Neural crest cell (in vitro differentiated cells): ENCODE data around the gene RCBTB1. TPM values are rescaled to one million over a fixed set of nuclear protein-coding genes. Genes with fewer than 3 reads are reported as not detected.

Experiments used
- DNase-seq: peaks from one replicate; pipeline ENCODE4 v3.0.0; 2021; ENCODE audit warnings: low read depth, mixed read lengths, low spot score
- H3K27ac Mint-ChIP-seq: one replicate; pipeline ENCODE4 v1.8.0; 2021; ENCODE audit warnings: mild to moderate bottlenecking, mixed read lengths; ENCODE audit not compliant: unreplicated experiment
- H3K27me3 Mint-ChIP-seq: 2 replicates; pipeline ENCODE4 v1.8.0; 2021; ENCODE audit warnings: low read depth, mild to moderate bottlenecking, mixed read lengths
- H3K36me3 Mint-ChIP-seq: 2 replicates; pipeline ENCODE4 v1.8.0; 2021; ENCODE audit warnings: low read depth, mild to moderate bottlenecking, mixed read lengths
- H3K4me1 Mint-ChIP-seq: 2 replicates; pipeline ENCODE4 v1.8.0; 2021; ENCODE audit warnings: mixed read lengths
- H3K4me3 Mint-ChIP-seq: one replicate; pipeline ENCODE4 v1.8.0; 2021; ENCODE audit warnings: mild to moderate bottlenecking, mixed read lengths
- H3K9me3 Mint-ChIP-seq: 2 replicates; pipeline ENCODE4 v1.8.0; 2021; ENCODE audit warnings: mixed read lengths
- CTCF ChIP-seq: fragments of 200-600 bp; sonication (generic); conservative IDR thresholded peaks from 2 replicates; pipeline ENCODE4 v1.5.0; 2021; ENCODE audit warnings: antibody characterized with exemption, mild to moderate bottlenecking
- total RNA-seq: library from RNA; stranded (reverse); gene quantifications from 2 replicates; pipeline ENCODE4 v1.2.1, GENCODE V29; 2021

Gene RCBTB1
- total RNA-seq, 1 donor from 2014 or later = 40.0 TPM

- H3K4me3 Mint-ChIP-seq = no peak overlapping the region
- peak overlapping the region; percentile 76 for H3K27ac Mint-ChIP-seq
- H3K27me3 Mint-ChIP-seq = no peaks in the 10 kb centered on the region
- H3K4me1 Mint-ChIP-seq = peaks cover 11% of the 10 kb centered on the region
- peaks cover 33% of the 10 kb centered on the region for H3K36me3 Mint-ChIP-seq
- DNase-seq = no peak
- H3K9me3 Mint-ChIP-seq = no peaks in the 10 kb centered on the region
- TF ChIP-seq CTCF = no peak
Measured at GRCh38 chr13:49530457-49530856, 54.9 kb downstream of the RCBTB1 start.

- H3K27me3 Mint-ChIP-seq = no peaks in the 10 kb centered on the region
- H3K4me3 Mint-ChIP-seq = no peak overlapping the region
- DNase-seq = no peak
- no peak for TF ChIP-seq CTCF
- H3K27ac Mint-ChIP-seq = no peak overlapping the region
- H3K9me3 Mint-ChIP-seq = no peaks in the 10 kb centered on the region
- H3K4me1 Mint-ChIP-seq = peaks cover 5% of the 10 kb centered on the region
- H3K36me3 Mint-ChIP-seq = peaks cover 19% of the 10 kb centered on the region
Measured at GRCh38 chr13:49528161-49528560, 57.2 kb downstream of the RCBTB1 start.

- no peak for TF ChIP-seq CTCF
- Mint-ChIP-seq H3K4me1 (peaks cover 5% of the 10 kb centered on the region), H3K36me3 (peaks cover 13% of the 10 kb centered on the region), H3K4me3 (no peak overlapping the region), H3K27me3 (no peaks in the 10 kb centered on the region), H3K9me3 (no peaks in the 10 kb centered on the region), H3K27ac (no peak overlapping the region)
- DNase-seq = no peak
Measured at GRCh38 chr13:49527123-49527522, 58.2 kb downstream of the RCBTB1 start.

- H3K27ac Mint-ChIP-seq = peak overlapping the region; percentile 35
- DNase-seq = no peak
- no peaks in the 10 kb centered on the region for H3K27me3 Mint-ChIP-seq
- H3K9me3 Mint-ChIP-seq = no peaks in the 10 kb centered on the region
- H3K4me3 Mint-ChIP-seq = no peak overlapping the region
- TF ChIP-seq CTCF = no peak
- no peaks in the 10 kb centered on the region for H3K4me1 Mint-ChIP-seq
- peaks cover 1% of the 10 kb centered on the region for H3K36me3 Mint-ChIP-seq
Measured at GRCh38 chr13:49524740-49525501, 60.4 kb downstream of the RCBTB1 start.

- no peak for TF ChIP-seq CTCF
- Mint-ChIP-seq H3K4me3 (no peak overlapping the region), H3K27ac (no peak overlapping the region), H3K4me1 (peaks cover 3% of the 10 kb centered on the region), H3K36me3 (peaks cover 4% of the 10 kb centered on the region), H3K27me3 (no peaks in the 10 kb centered on the region), H3K9me3 (no peaks in the 10 kb centered on the region)
- DNase-seq = no peak
Measured at GRCh38 chr13:49521224-49521623, 64.1 kb downstream of the RCBTB1 start.
